RPMI7951 (cell line): Measurements from ENCODE around the gene OR5L2. TPM values are rescaled to one million over a fixed set of nuclear protein-coding genes. Genes with fewer than 3 reads are reported as not detected.
"Not testable (repeated sequence)": the region's sequence is repeated elsewhere in the genome, so short reads cannot be mapped to it uniquely, and the experiment has no call there.

ENCODE experiments used
- DNase-seq: peaks from one replicate; pipeline ENCODE4 v3.0.0-alpha.2; 2012; ENCODE audit warnings: low read depth
- total RNA-seq: library from RNA; depleted of rRNA; stranded (reverse); fragments of >200 nt; shearing (Covaris generic); gene quantifications from 2 replicates; pipeline ENCODE4 v1.2.3, GENCODE V29; 2014; rRNA removed

Gene OR5L2
- not detected in 2 replicates for total RNA-seq

DNA sequence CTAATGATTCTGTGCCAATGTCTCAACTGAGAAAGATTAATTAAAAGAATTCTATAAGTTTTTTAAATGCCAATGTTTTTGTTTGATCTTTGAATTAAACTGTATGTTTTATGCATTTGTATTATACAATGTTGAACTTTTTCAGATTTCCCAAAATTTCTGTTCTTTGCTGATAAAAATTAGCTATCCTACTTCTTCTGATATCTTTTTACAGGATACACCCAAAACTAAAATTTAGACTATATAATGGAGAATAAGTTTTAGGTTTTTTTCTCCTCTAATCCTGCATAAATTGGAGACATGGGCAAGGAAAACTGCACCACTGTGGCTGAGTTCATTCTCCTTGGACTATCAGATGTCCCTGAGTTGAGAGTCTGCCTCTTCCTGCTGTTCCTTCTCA is at the start of gene OR5L2:
OR5L2 (plus strand) TSS at position 301 of the 400 bp plus-strand sequence; CDS start at position 301, 0 bp downstream.
- DNase-seq = no peak

DNA sequence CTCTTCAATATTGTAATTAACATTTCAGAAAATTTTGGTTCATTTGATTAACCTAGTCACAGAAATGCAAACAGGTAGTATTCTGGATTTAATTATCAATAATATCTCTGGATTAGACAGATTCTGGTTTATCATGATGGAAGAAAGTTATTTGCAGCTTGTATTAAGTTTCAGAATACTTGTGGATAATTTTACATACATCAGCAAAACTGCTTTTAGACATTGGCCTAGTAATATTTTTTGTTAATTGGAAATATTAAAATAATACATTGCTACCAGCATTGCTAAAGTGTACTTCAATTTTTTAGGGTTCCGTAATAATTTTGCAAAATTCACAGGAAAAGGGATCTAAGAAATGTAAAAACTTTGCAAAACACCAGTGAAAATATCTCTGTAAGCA is 35.4 kb upstream of the OR5L2 start:
- no peak for DNase-seq

DNA sequence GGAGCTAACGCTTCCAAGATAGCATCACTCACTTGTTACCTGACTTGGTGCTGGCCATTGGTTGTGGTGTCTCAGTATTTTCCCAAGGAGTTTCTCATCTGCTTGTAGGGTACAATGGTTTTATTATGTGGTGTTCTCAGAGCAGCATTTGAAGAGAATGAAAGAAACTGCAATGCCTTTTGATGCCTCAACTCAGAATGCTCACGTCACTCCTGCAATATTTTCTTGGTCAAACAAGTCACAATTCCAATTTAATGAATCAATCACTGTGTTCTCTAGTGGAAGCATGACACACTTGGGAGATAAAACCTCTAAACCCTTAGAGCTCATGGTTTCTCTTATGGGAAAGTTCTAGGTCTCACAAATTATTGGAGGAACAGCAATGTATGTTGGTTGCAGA is 33.7 kb upstream of the OR5L2 start:
- no peak for DNase-seq

DNA sequence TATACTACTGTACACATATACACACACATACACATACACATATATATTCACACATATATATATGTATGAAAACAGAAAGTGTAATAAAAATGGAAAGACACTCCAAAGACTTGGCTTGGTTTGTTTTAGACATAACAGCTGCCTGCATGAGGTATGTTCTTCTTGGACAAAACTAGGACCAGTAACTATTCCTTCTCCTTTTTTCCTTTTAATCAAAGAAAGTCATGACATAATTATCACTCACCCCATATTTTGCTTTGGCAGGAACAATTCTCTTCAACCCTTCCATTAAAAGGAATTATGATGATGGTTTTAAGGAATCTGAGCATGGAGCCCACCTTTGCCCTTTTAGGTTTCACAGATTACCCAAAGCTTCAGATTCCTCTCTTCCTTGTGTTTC is 31.8 kb upstream of the OR5L2 start, which contains the start of gene OR5D14:
OR5D14 (plus strand) TSS at position 301 of the 400 bp plus-strand sequence; CDS start at position 301, 0 bp downstream.
- no peak for DNase-seq

DNA sequence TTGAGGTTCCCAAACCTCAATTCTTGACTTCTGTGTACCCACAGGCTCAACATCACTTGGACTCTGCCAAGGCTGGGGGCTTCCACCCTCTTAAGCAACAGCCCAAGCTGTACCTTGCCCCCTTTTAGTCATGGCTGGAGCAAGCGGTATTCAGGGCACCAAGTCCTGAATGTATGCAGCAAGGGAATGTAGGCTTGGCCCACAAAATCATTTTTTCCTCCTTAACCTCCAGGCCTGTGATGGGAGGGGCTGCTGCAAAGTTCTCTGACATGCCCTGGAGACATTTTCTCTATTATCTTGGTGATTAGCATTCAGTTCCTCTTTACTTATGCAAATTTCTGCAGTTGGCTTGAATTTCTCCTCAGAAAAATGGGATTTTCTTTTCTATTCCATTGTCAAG is 20.8 kb upstream of the OR5L2 start:
- no peak for DNase-seq

DNA sequence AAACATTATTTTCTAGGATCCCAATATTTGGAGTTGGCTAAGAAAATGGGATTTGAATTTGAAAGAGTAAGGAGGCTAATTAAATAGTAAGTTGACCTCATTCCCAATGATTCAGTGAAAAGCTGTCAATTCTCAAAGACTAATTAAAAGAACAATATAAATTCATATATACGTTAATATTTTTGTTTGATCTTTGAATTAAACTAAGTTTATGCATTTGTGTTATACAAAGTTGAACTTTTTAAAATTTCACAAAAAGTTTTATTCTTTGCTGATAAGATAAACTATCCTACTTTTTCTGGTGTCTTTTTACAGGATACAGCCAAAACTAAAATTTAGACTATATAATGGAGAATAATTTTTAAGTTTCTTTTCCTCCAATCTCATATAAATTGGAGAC is 16.0 kb upstream of the OR5L2 start, which contains the start of gene OR5L1:
OR5L1 (plus strand) TSS at position 301 of the 400 bp plus-strand sequence. CDS start 100 bp downstream, outside the sequence.
- no peak for DNase-seq

DNA sequence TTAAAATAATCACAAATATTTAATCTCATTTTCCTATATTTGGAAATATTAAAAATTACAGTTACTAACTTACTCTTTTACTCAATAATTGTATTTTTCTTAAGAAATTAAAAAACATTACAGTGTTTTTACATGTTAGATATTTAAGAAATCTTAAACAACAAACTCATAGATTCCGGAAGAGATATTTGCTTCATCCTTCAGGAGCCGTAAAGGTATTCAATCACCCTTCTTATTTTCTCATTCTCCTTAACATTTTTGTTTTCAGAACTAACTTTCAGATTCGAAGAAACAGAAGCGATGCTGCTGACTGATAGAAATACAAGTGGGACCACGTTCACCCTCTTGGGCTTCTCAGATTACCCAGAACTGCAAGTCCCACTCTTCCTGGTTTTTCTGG is 7.7 kb upstream of the OR5L2 start, which contains the start of gene OR5D18:
OR5D18 (plus strand) TSS at position 301 of the 400 bp plus-strand sequence; CDS start at position 301, 0 bp downstream.
- no peak for DNase-seq

DNA sequence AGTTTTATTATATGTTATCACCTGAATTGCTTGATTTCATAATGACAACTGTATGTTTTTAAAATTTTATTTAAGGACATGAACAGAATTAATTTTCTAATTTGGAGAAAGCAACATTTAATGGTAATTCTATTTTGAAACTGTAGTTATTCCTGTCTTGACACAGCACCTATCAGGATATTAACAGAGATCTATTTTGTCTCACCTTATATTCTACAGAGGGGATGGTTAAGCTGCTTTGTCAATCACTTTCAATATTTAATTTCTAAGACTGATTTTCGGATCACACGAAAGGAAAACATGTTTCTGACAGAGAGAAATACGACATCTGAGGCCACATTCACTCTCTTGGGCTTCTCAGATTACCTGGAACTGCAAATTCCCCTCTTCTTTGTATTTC is 11.4 kb downstream of the OR5L2 start, which contains the start of gene OR5D16:
OR5D16 (plus strand) TSS at position 301 of the 400 bp plus-strand sequence; CDS start at position 301, 0 bp downstream.
- DNase-seq = no peak

DNA sequence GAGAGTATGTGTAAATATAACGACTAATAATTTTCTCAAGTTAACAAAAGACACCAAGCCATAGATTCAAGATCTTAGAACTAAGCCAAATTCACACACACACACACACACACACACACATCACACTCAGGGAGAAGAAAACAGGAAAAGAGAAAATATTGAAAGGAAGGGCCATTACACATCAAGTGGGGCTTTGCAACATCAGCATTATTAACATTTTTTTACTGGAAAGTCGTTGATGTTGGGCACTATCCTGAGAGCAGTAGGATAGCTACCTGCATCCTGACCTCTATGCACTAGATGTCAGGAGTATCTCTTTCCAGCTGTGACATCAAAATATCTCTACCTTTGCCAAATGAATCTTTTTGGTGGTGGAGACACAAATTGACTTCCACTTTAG is 20.4 kb downstream of the OR5L2 start:
- no peak for DNase-seq

DNA sequence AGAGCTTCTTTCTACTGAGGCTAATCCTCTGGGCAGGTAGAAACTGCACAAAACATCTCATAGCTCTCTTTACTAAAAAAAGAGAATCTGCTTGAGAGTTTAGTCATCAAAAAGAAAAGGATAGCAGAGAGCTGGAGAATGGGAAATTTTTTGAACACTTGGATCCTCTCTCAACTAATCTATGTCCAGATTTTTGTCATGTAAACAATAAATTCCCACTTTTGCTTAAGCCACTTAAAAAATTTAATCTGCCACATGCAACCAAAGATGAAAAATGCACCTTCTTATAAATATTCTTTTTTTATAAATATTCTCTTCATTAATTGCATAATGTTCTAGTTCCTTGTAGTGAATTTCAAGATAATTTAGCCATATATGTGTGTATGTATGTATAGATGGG is 22.0 kb downstream of the OR5L2 start:
- DNase-seq = no peak

DNA sequence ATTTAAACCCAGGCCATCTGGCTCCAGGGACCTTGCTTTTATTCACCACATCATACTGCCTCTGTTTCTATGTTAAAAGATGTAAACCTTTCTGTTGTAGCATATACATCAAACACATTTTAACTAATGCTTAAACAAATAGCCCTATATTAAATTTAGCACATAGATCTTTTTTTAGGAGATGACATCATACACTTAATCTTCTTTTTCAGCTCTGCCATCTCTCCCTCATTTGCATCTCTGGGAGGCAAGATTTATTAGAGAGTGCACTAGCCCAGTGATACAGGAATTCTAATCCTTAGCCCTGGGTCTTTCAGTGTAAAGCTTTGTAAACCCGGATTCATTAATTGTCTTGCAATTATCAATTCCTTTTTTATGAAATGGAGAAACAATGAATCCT is 25.1 kb downstream of the OR5L2 start:
- no peak for DNase-seq

DNA sequence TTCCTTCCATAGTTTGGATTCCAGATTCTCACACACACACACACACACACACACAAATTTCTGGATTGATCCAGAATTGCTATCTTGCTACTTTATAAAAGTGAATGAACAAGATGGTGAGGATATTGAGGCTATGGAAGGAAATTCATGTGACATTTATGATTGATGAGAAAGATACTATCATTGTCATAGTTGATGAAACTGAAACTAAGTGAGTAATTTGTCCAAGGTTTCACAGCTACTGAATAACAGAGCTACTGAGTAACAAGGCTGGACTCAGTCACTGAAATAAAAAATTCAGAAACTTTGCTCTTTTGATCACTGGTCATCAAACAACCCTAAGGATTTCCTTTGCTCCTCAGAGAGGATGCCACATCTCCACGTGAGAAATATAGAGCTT is 27.7 kb downstream of the OR5L2 start:
- DNase-seq = no peak

DNA sequence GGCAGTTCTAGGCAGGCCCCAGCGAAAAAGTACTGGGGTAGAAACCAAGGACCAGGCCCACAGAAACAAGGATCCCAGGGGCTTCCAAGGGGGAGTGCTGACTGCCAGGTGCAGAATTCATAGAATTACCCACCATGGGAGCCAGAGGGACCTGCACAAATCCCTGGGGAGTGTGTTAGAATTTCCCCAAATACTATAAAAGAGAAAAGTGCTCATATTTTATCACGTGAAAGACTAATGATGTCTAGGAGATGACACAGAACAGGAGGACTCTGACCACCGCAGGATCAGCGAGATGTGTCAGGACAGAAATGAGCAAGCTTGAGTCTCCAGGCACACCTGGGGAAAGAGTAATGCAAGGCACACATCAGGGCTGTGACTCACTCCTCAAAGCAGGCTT is 40.3 kb downstream of the OR5L2 start:
- DNase-seq = not testable (repeated sequence)

DNA sequence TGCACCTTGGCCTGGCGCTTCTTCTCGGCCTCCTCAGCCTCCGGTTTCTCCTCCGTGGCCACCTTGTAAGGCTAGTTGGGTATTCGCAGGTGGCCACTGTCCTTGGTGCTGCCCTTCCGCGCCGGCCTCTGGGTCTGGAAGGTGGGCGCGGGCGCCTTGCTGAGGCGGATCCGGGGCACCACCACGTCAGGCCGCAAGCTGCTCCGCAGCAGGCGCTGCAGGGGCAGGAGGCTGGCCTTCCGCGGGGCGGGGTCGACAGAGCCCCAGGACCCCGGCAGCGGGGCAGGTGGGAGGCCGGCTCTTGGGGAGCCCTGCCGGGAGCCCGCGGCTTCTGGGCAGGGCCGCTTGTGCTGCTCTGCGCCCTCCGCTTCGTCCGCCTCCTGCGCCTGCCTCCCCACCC is 45.7 kb downstream of the OR5L2 start:
- DNase-seq = not testable (repeated sequence)

DNA sequence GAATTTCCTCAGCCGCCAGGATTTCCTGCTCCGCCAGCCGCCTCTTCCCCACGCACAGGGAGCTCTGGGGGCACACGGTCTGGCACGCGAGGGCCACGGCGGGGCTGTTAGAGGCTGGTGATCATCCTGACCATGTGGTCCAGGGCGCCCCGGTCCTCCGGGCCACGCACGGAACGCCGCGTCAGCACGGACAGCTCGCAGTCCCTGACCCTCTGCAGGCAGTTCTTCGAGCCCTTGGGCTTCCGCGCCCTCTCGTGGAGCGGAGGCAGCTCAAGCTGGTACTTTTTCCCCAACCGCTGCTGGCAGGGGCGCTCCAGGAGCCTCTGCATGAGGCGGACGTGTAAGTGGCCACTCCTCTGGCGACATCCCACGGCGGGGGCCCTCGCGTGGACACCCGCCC is 46.1 kb downstream of the OR5L2 start:
- not testable (repeated sequence) for DNase-seq

Other genes with a start within 250 kb of the OR5L2 start
- not detected in 2 replicates for gene OR4C11, start 219.6 kb upstream of the OR5L2 start, total RNA-seq
- not detected in 2 replicates for gene OR4P4, start 192.1 kb upstream of the OR5L2 start, total RNA-seq
- gene OR4S2, start 178.9 kb upstream of the OR5L2 start, total RNA-seq = not detected in 2 replicates
- gene OR4C6, start 165.0 kb upstream of the OR5L2 start, total RNA-seq = not detected in 2 replicates
- gene OR5D13, start 53.8 kb upstream of the OR5L2 start, total RNA-seq = not detected in 2 replicates
- not detected in 2 replicates for gene OR5D14, start 31.7 kb upstream of the OR5L2 start, total RNA-seq
- not detected in 2 replicates for gene OR5L1, start 15.9 kb upstream of the OR5L2 start, total RNA-seq
- not detected in 2 replicates for gene OR5D18, start 7.6 kb upstream of the OR5L2 start, total RNA-seq
- not detected in 2 replicates for gene OR5D16, start 11.5 kb downstream of the OR5L2 start, total RNA-seq
- gene TRIM51, start 56.1 kb downstream of the OR5L2 start, total RNA-seq = not detected in 2 replicates
- gene OR5W2, start 87.4 kb downstream of the OR5L2 start, total RNA-seq = not detected in 2 replicates
- gene OR5I1, start 109.2 kb downstream of the OR5L2 start, total RNA-seq = not detected in 2 replicates
- not detected in 2 replicates for gene OR10AG1, start 142.7 kb downstream of the OR5L2 start, total RNA-seq
- gene OR5F1, start 167.4 kb downstream of the OR5L2 start, total RNA-seq = not detected in 2 replicates
- not detected in 2 replicates for gene OR5AS1, start 200.4 kb downstream of the OR5L2 start, total RNA-seq